HG03565 (cell line): ENCODE data around the gene BACH1.
A peak's percentile ranks its signal among the peaks of the same experiment; 100 is the strongest.
"Not testable (repeated sequence)": the region's sequence is repeated elsewhere in the genome, so short reads cannot be mapped to it uniquely, and the experiment has no call there.

Source experiments
- ATAC-seq: cut with Tn5 transposase; IDR thresholded peaks from one replicate; pipeline ENCODE4 v1.9.1; 2021; ENCODE audit warnings: mild to moderate bottlenecking, moderate library complexity; ENCODE audit not compliant: unreplicated experiment

BACH1 gene

GRCh38 chr21:29298348-29299045 is at the start of gene BACH1:
Gene BACH1 (plus strand): TSS chr21:29298922. CDS start chr21:29321281, 22,359 bp downstream.
- ATAC-seq: peak; percentile 41

- ATAC-seq: not testable (repeated sequence)
These were observed 49.4 kb upstream of the BACH1 start for GRCh38 chr21:29249289-29249688.

GRCh38 chr21:29250636-29251035 is 48.1 kb upstream of the BACH1 start:
- no peak for ATAC-seq

GRCh38 chr21:29253861-29254260 is 44.9 kb upstream of the BACH1 start:
- ATAC-seq: not testable (repeated sequence)

- no peak for ATAC-seq
These were observed 44.2 kb upstream of the BACH1 start for GRCh38 chr21:29254550-29254949.

GRCh38 chr21:29256126-29256910 is 42.4 kb upstream of the BACH1 start:
- ATAC-seq: no peak

GRCh38 chr21:29257701-29258100 is 41.0 kb upstream of the BACH1 start:
- no peak for ATAC-seq

- no peak for ATAC-seq
These were observed 39.9 kb upstream of the BACH1 start for GRCh38 chr21:29258626-29259338.

- ATAC-seq: no peak
These were observed 38.3 kb upstream of the BACH1 start for GRCh38 chr21:29260461-29260860.

GRCh38 chr21:29261555-29262540 is 36.9 kb upstream of the BACH1 start:
- ATAC-seq: no peak

- ATAC-seq: no peak
These were observed 34.0 kb upstream of the BACH1 start for GRCh38 chr21:29264721-29265120.

- ATAC-seq: no peak
These were observed 32.8 kb upstream of the BACH1 start for GRCh38 chr21:29265690-29266479.

- ATAC-seq: no peak
These were observed 31.1 kb upstream of the BACH1 start for GRCh38 chr21:29267666-29268065.

- ATAC-seq: no peak
These were observed 26.8 kb upstream of the BACH1 start for GRCh38 chr21:29271927-29272333.

GRCh38 chr21:29277442-29277841 is 21.3 kb upstream of the BACH1 start:
- ATAC-seq: no peak

- ATAC-seq: no peak
These were observed 19.2 kb upstream of the BACH1 start for GRCh38 chr21:29279558-29279957.

- not testable (repeated sequence) for ATAC-seq
These were observed 16.9 kb upstream of the BACH1 start for GRCh38 chr21:29281801-29282200.

GRCh38 chr21:29287383-29287782 is 11.3 kb upstream of the BACH1 start:
- ATAC-seq: no peak

GRCh38 chr21:29288239-29288638 is 10.5 kb upstream of the BACH1 start:
- no peak for ATAC-seq

GRCh38 chr21:29289317-29289716 is 9.4 kb upstream of the BACH1 start:
- no peak for ATAC-seq
